D721Med (cell line): ENCODE measurements around the gene S100A13.
A peak's percentile ranks its signal among the peaks of the same experiment; 100 is the strongest.

ENCODE experiments used
- DNase-seq: peaks from one replicate; pipeline ENCODE4 v3.0.0; 2011; ENCODE audit warnings: low spot score; ENCODE audit not compliant: insufficient read length
- FAIRE-seq: peaks from 2 replicates; lab custom pipeline; 2011; peaks lifted over from hg19 to GRCh38; lab: Jason Lieb, UNC
- TF ChIP-seq, protein P1 (sequence below): IDR thresholded peaks from 2 replicates; pipeline ENCODE4 v1.5.1; 2012; ENCODE audit warnings: mild to moderate bottlenecking, control low read depth; ENCODE audit not compliant: insufficient read depth; ENCODE audit errors: missing control alignments

The S100A13 gene

DNA sequence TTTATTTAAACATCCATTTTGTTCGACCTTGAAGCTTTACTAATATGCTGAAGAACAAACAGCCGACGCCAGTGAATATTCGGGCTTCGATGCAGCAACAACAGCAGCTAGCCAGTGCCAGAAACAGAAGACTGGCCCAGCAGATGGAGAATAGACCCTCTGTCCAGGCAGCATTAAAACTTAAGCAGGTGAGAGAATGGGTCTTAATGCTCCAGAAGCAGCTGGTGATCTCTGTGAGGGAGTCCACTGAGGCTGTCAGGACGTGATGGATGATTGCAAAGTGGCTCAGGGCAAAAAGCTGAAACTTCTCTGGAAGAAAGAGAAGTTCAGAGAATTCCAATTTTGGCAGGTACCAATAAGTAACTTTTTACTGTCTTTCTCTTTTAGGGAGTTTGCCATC is 11.0 kb upstream of the S100A13 start:
- no peak for DNase-seq
- no peak for FAIRE-seq
- TF ChIP-seq, protein P1, sequence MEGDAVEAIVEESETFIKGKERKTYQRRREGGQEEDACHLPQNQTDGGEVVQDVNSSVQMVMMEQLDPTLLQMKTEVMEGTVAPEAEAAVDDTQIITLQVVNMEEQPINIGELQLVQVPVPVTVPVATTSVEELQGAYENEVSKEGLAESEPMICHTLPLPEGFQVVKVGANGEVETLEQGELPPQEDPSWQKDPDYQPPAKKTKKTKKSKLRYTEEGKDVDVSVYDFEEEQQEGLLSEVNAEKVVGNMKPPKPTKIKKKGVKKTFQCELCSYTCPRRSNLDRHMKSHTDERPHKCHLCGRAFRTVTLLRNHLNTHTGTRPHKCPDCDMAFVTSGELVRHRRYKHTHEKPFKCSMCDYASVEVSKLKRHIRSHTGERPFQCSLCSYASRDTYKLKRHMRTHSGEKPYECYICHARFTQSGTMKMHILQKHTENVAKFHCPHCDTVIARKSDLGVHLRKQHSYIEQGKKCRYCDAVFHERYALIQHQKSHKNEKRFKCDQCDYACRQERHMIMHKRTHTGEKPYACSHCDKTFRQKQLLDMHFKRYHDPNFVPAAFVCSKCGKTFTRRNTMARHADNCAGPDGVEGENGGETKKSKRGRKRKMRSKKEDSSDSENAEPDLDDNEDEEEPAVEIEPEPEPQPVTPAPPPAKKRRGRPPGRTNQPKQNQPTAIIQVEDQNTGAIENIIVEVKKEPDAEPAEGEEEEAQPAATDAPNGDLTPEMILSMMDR, result no peak

- TF ChIP-seq, protein P1, result no peak
- no peak for DNase-seq
- no peak for FAIRE-seq
Measured at GRCh38 chr1:153636312-153636711, 9.0 kb upstream of the S100A13 start.

DNA sequence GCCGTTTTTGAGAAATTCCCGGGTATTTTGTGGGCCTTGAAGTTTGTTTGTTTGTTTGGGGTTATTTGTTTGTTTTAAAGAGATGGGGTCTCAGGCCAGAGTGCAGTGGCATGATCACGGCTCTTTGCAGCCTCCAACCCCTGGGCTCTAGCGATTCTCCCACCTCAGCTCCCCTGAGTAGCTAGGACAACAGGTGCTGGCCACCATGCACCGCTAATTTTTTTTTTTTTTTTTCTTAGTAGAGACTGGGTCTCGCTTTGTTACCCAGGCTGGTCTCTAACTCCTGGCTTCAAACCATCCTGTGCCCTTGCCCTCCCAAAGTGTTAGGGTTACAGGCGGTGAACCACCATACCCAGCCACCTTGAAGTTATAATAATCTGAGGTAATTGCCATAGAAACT is 8.6 kb upstream of the S100A13 start:
- FAIRE-seq (no peak), DNase-seq (no peak)
- TF ChIP-seq, protein P1, result no peak

DNA sequence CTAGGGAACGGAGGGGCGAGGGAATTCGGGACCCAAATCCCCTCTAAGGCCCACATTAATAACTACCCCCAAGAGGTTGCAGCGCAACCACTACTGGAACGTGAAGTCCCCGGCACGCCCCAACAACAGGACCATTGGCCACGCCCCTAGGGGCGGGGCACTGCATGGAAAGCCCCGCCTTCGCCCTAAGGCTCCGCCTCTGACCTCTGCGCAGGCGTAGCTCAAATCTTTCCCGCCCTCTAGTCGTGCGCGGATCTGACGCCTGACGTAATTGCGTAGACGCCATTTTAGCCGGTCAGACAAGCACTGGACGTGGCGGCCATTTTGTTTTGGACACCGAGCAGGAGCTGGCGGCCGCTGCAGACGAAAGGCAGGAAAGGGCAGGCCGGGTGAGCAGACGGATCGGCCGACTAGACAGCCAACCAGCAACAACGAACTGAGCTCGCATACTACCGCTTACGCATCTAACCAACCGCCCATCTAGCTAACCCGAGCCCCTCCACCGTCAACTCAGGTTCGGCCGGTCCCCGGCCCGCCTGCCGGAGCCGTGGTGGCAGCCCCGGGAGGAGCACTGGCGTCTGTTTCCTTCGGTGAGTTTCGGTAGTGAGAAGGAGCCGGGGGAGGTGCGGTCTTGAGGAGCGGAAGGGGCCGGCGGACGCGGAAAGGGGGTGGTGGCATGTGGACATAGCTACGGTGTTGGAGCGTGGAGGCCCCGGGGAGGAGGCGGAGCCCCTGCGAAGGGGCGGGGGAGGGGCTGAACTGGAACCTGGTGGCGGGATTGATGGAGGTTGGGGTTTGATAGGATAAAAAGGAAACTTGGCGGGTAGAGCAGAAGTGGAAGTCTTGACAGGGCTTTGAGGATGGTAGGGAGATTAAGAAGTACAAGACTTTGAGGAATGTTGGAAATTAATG is 6.7 kb upstream of the S100A13 start, which contains the start of gene CHTOP:
CHTOP (plus strand) TSS at position 313 of the 912 bp plus-strand sequence. CDS start 2,523 bp downstream, outside the sequence.
- DNase-seq (peak; percentile 100), FAIRE-seq (no peak)
- TF ChIP-seq, protein P1, result no peak

- TF ChIP-seq, protein P1, result no peak
- FAIRE-seq (no peak), DNase-seq (no peak)
Measured at GRCh38 chr1:153633161-153633753, 6.0 kb upstream of the S100A13 start.

GRCh38 chr1:153631047-153632022 is 4.0 kb upstream of the S100A13 start:
- no peak for FAIRE-seq
- TF ChIP-seq, protein P1, result no peak
- DNase-seq, result no peak
